Endodermal cell (in vitro differentiated cells): ENCODE measurements around the gene EDRF1. TPM values are rescaled to one million over a fixed set of nuclear protein-coding genes. Genes with fewer than 3 reads are reported as not detected.
"Not testable (repeated sequence)": the region's sequence is repeated elsewhere in the genome, so short reads cannot be mapped to it uniquely, and the experiment has no call there.

Source experiments
- DNase-seq: peaks from one replicate; pipeline ENCODE4 v3.0.0-alpha.2; 2017
- H3K27ac ChIP-seq: 2 replicates; pipeline ENCODE4 v1.5.1; 2013; ENCODE audit warnings: mild to moderate bottlenecking, low read depth, low read length, moderate library complexity
- H3K27me3 ChIP-seq: 2 replicates; pipeline ENCODE4 v1.6.1; 2013; ENCODE audit warnings: mild to moderate bottlenecking, low read length, moderate library complexity; ENCODE audit not compliant: insufficient read depth, control insufficient read depth, poor library complexity, severe bottlenecking
- H3K36me3 ChIP-seq: 2 replicates; pipeline ENCODE4 v1.7.0; 2013; ENCODE audit warnings: mild to moderate bottlenecking, low read length, moderate library complexity; ENCODE audit not compliant: control insufficient read depth, insufficient read depth
- H3K4me1 ChIP-seq: one replicate; pipeline ENCODE4 v1.7.0; 2013; ENCODE audit warnings: low read length; ENCODE audit not compliant: control insufficient read depth, insufficient read depth
- H3K4me3 ChIP-seq: 2 replicates; pipeline ENCODE4 v1.5.1; 2013; ENCODE audit warnings: mild to moderate bottlenecking, low read length, moderate library complexity
- H3K9ac ChIP-seq: 2 replicates; pipeline ENCODE4 v1.6.1; 2013; ENCODE audit warnings: mild to moderate bottlenecking, low read length, moderate library complexity; ENCODE audit not compliant: poor library complexity, severe bottlenecking; ENCODE audit errors: extremely low read depth
- H3K9me3 ChIP-seq: 2 replicates; pipeline ENCODE4 v1.6.1; 2013; ENCODE audit warnings: mild to moderate bottlenecking, low read length, moderate library complexity; ENCODE audit not compliant: control insufficient read depth
- H3K27ac Mint-ChIP-seq: 2 replicates; pipeline ENCODE4 v1.8.0; 2020; ENCODE audit warnings: mixed read lengths
- H3K27me3 Mint-ChIP-seq: 2 replicates; pipeline ENCODE4 v1.8.0; 2021; ENCODE audit warnings: mild to moderate bottlenecking, mixed read lengths; ENCODE audit not compliant: insufficient read depth
- H3K36me3 Mint-ChIP-seq: 2 replicates; pipeline ENCODE4 v1.8.0; 2020; ENCODE audit warnings: low read depth, mixed read lengths
- H3K4me1 Mint-ChIP-seq: 2 replicates; pipeline ENCODE4 v1.8.0; 2020; ENCODE audit warnings: mixed read lengths
- H3K4me3 Mint-ChIP-seq: 2 replicates; pipeline ENCODE4 v1.8.0; 2020; ENCODE audit warnings: mild to moderate bottlenecking, moderate library complexity, mixed read lengths
- H3K9me3 Mint-ChIP-seq: 2 replicates; pipeline ENCODE4 v1.8.0; 2020; ENCODE audit warnings: mild to moderate bottlenecking, mixed read lengths
- CTCF ChIP-seq: fragments of 200-600 bp; sonication (generic); conservative IDR thresholded peaks from 2 replicates; pipeline ENCODE4 v1.5.0; 2021; ENCODE audit warnings: antibody characterized with exemption, mild to moderate bottlenecking
- WGBS, 2 experiments: methylation state at CpG; one replicate each; pipeline versions ENCODE4 v1.1.5 to v1.1.7; 2013; ENCODE audit warnings: missing lambda C conversion rate in 2 of 2, mixed read lengths in 1 of 2; ENCODE audit not compliant: insufficient coverage in 1 of 2, insufficient read length in 1 of 2; 5-methylcytosine and 5-hydroxymethylcytosine counted together
- total RNA-seq, 2 donors: library from RNA; stranded (reverse); fragmentation: NEBNext Ultra II Directional in 1 of 2; extraction: Animal tissue kit (Norgen Biotek cat#: 25700) in 1 of 2; gene quantifications; 2 replicates in 1 of 2; 3 replicates in 1 of 2; pipeline ENCODE4 v1.2.1, GENCODE V29; 2021

The EDRF1 gene
- total RNA-seq, 2 donors from 2014 or later: 44.5 to 46.8 TPM

GRCh38 chr10:125708971-125709503 is 10.5 kb upstream of the EDRF1 start:
- no peak for TF ChIP-seq CTCF
- Mint-ChIP-seq H3K27me3 (no peaks in the 10 kb centered on the region), H3K36me3 (no peaks in the 10 kb centered on the region), H3K4me3 (no peak overlapping the region), H3K9me3 (peaks cover 5% of the 10 kb centered on the region), H3K27ac (peak overlapping the region; percentile 26), H3K4me1 (peaks cover 37% of the 10 kb centered on the region)
- WGBS, 2 experiments: 28 to 54% methylated on average over 3 to 5 of the region's 5 CpGs
- Histone ChIP-seq H3K4me3 (peak overlapping the region; percentile 35), H3K9me3 (peaks cover 10% of the 10 kb centered on the region), H3K27ac (no peak overlapping the region), H3K9ac (no peak overlapping the region), H3K27me3 (no peaks in the 10 kb centered on the region), H3K36me3 (no peaks in the 10 kb centered on the region), H3K4me1 (peaks cover 12% of the 10 kb centered on the region)
- no peak for DNase-seq

GRCh38 chr10:125709553-125710474 is 9.7 kb upstream of the EDRF1 start:
- Histone ChIP-seq H3K4me1 (peaks cover 12% of the 10 kb centered on the region), H3K27ac (no peak overlapping the region), H3K9ac (no peak overlapping the region), H3K9me3 (peaks cover 10% of the 10 kb centered on the region), H3K4me3 (no peak overlapping the region), H3K27me3 (no peaks in the 10 kb centered on the region), H3K36me3 (no peaks in the 10 kb centered on the region)
- Mint-ChIP-seq H3K27ac (no peak overlapping the region), H3K27me3 (no peaks in the 10 kb centered on the region), H3K4me1 (peaks cover 37% of the 10 kb centered on the region), H3K4me3 (no peak overlapping the region), H3K36me3 (no peaks in the 10 kb centered on the region), H3K9me3 (peaks cover 6% of the 10 kb centered on the region)
- no peak for TF ChIP-seq CTCF
- WGBS, 2 experiments: 84 to 86% methylated on average over 5 to 11 of the region's 12 CpGs
- no peak for DNase-seq

- Histone ChIP-seq H3K9ac (no peak overlapping the region), H3K27me3 (no peaks in the 10 kb centered on the region), H3K36me3 (no peaks in the 10 kb centered on the region), H3K9me3 (peaks cover 10% of the 10 kb centered on the region), H3K27ac (no peak overlapping the region), H3K4me3 (no peak overlapping the region), H3K4me1 (peaks cover 12% of the 10 kb centered on the region)
- Mint-ChIP-seq H3K4me3 (no peak overlapping the region), H3K27me3 (no peaks in the 10 kb centered on the region), H3K9me3 (peaks cover 8% of the 10 kb centered on the region), H3K27ac (no peak overlapping the region), H3K36me3 (no peaks in the 10 kb centered on the region), H3K4me1 (peaks cover 37% of the 10 kb centered on the region)
- 99 to 100% methylated on average over 1 to 3 of the region's 3 CpGs for WGBS, 2 experiments
- TF ChIP-seq CTCF: no peak
- DNase-seq: no peak
Observed at GRCh38 chr10:125711110-125711750, 8.3 kb upstream of the EDRF1 start.

GRCh38 chr10:125714728-125715127 is 4.8 kb upstream of the EDRF1 start:
- H3K27me3 ChIP-seq, H3K36me3 Mint-ChIP-seq, H3K9me3 Mint-ChIP-seq, H3K27ac Mint-ChIP-seq, H3K27me3 Mint-ChIP-seq, DNase-seq, H3K27ac ChIP-seq, H3K4me3 ChIP-seq, H3K4me3 Mint-ChIP-seq, H3K36me3 ChIP-seq, H3K9me3 ChIP-seq, H3K9ac ChIP-seq, H3K4me1 ChIP-seq: not testable (repeated sequence)
- WGBS, 2 experiments: 100% methylated on average over 1 of the region's 4 CpGs; no CpG with 5 or more reads in 1 of the 2 experiments
- H3K4me1 Mint-ChIP-seq: peaks cover 10% of the 10 kb centered on the region
